Measurements from ENCODE around the gene GALNTL6.

GRCh38 chr4:172207886-172208285 lies 394.7 kb downstream of the GALNTL6 start:
- TF ChIP-seq CTCF (IDR thresholded peaks at IDR 0.05) = no peak
- no peak for TF ChIP-seq POLR2A (IDR thresholded peaks at IDR 0.05)
- TF ChIP-seq EP300 (IDR thresholded peaks at IDR 0.05) = no peak
